ENCODE data around the gene MAD1L1. TPM values are rescaled to one million over a fixed set of nuclear protein-coding genes. Genes with fewer than 3 reads are reported as not detected.

The MAD1L1 gene
- total and polyA plus RNA-seq, 2 of the 8 experiments (the other 6 are each of a cell fraction or from before 2014, with no cell fraction given): 40.4 to 44.6 TPM

DNA sequence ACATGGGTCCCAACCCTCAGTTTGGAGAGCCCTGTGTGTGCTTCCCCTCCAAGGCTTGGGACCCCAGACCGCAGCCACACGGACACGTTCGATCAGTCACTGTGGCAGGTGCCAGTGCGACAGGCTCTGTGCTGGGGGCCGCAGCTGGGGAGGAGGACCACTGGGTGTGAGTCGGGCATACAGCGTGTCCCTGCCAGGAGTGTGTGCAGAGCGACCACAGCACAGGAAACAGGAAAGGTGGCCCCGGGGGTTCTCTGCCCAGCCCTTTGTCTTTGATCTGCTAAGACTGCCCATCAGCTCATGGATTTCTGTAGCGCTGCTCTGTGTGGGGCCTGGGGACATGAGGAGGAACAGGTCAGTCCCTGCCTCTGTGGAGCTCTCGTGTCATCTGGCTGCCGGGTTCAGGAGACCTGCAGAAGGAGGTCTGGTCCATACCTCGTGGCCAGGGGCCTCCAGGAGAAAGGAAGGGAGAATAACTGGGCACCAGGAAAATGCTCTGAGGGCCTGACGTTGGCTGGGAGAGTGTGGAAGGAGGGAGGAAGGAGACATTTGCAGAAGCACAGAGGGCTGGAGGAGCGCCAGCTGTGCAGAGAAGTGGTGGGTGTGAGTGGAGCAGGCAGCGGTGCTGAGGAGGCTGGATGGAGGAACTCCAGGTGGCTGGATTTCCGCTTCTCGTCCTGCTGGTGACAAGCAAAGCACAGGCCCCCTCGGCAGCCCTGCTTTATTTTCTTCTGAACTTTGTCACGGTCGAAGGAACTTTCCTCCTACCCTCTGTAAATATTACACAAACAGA lies 13.3 kb upstream of the MAD1L1 start:
- no peak for FAIRE-seq
- H3K79me1 ChIP-seq (ENCODE audit: low read depth, low read length): 0 out of 2 replicates have a peak, but pooled peaks cover 2% of the 10 kb centered on the region
- H3K23ac ChIP-seq (ENCODE audit: insufficient read length): no peak overlapping the region
- no peak overlapping the region for H2BK5ac ChIP-seq (ENCODE audit: low read depth, low read length)
- no peak overlapping the region for H2BK12ac ChIP-seq (ENCODE audit: low read depth, low read length)
- 93% methylated on average over 22 of the region's 22 CpGs; no CpG with 5 or more reads in 1 of the 2 experiments for WGBS, 2 experiments (ENCODE audit: extremely low coverage in 1 of 2, insufficient coverage in 1 of 2, insufficient read length in 1 of 2, insufficient replicate concordance in 2 of 2, low coverage in 1 of 2, low lambda C conversion rate in 2 of 2, missing lambda C conversion rate in 1 of 2)
- no peak overlapping the region for H3K4me2 ChIP-seq (ENCODE audit: insufficient read depth in 1 of 2, low read depth in 2 of 2, low read length in 2 of 2)
- H3K4me3 ChIP-seq (ENCODE audit: extremely low read depth in 1 of 4, insufficient read depth in 2 of 4, low read depth in 3 of 4, low read length in 4 of 4): no peak overlapping the region
- H3K23me2 ChIP-seq (ENCODE audit: low read depth, low read length): peaks cover 3% of the 10 kb centered on the region; the same call in 1 of the 2 replicates
- no peak overlapping the region for H3K4ac ChIP-seq (replicated peaks; ENCODE audit: insufficient read length, low read depth, low read length)
- H2AK5ac ChIP-seq (ENCODE audit: low read depth, low read length): no peak overlapping the region
- peaks cover 0 to 16% (median 5%) of the 10 kb centered on the region in 4 experiments; a peak in 6 of 7 replicates for H3K4me1 ChIP-seq (replicated peaks in 1 of 4; ENCODE audit: control insufficient read depth in 3 of 4, insufficient read depth in 4 of 4, low read length in 3 of 4)
- H4K20me1 ChIP-seq (replicated peaks in 1 of 2; ENCODE audit: control insufficient read depth in 1 of 2, insufficient read depth in 2 of 2, low read length in 2 of 2): peaks cover 0 to 7% of the 10 kb centered on the region in 2 experiments
- no peak overlapping the region for H3K18ac ChIP-seq (ENCODE audit: extremely low read depth, low read length)
- ChIA-PET CTCF (ENCODE audit: partially characterized antibody) (interaction anchor here (0.8 to 1.5 kb wide), 9 partner anchors 54 to 115 kb away, joined by 3 to 5 read pairs (median 4); no protein-coding TSS in a partner anchor), POLR2A (ENCODE audit: partially characterized antibody) (interaction anchor here (0.8 to 2.4 kb wide), 4 partner anchors 11 to 109 kb away, joined by 3 to 11 read pairs (median 3); partner anchors contain the start of gene EIF3B)
- no peaks in the 10 kb centered on the region for H3K9me3 ChIP-seq (ENCODE audit: insufficient read depth in 2 of 2, low read depth in 1 of 2, low read length in 1 of 2)
- DNase-seq (ENCODE audit: low read depth in 1 of 2, low spot score in 2 of 2): no peak
- H2AFZ ChIP-seq (ENCODE audit: low read length): no peak overlapping the region
- no peaks in the 10 kb centered on the region; a peak in 3 of 8 replicates for H3K36me3 ChIP-seq (ENCODE audit: control insufficient read depth in 2 of 4, insufficient read depth in 4 of 4, low read length in 3 of 4)
- H3K9ac ChIP-seq (replicated peaks in 1 of 4; ENCODE audit: extremely low read depth in 1 of 4, low read depth in 3 of 4, low read length in 3 of 4): no peak overlapping the region
- peaks cover 0 to 14% of the 10 kb centered on the region in 2 experiments; a peak in 2 of 4 replicates for H3K79me2 ChIP-seq (ENCODE audit: control insufficient read depth in 1 of 2, insufficient read depth in 2 of 2, low read length in 2 of 2)
- no peak overlapping the region for H3K56ac ChIP-seq (replicated peaks; ENCODE audit: insufficient read length, low read depth, low read length)
- no peak overlapping the region for H3K14ac ChIP-seq (ENCODE audit: insufficient read length)
- no peak overlapping the region; the same call in 1 of the 2 replicates for H4K8ac ChIP-seq (ENCODE audit: extremely low read depth, insufficient read depth, low read length)
- no peaks in the 10 kb centered on the region; a peak in 1 of 7 replicates for H3K27me3 ChIP-seq (replicated peaks in 1 of 4; ENCODE audit: control insufficient read depth in 3 of 4, extremely low read depth in 1 of 4, insufficient read depth in 3 of 4, low read length in 3 of 4)
- no peak overlapping the region for H2BK15ac ChIP-seq (ENCODE audit: low read length)
- H3K27ac ChIP-seq (ENCODE audit: low read depth, low read length): no peak overlapping the region; the same call in 1 of the 2 replicates
- no peak overlapping the region for H4K5ac ChIP-seq (ENCODE audit: insufficient read length, low read depth, low read length)
- H4K91ac ChIP-seq (replicated peaks; ENCODE audit: insufficient read length, low read length): no peak overlapping the region
- H2BK120ac ChIP-seq (replicated peaks; ENCODE audit: low read depth, low read length): no peak overlapping the region
- no peak overlapping the region for H2BK20ac ChIP-seq (ENCODE audit: low read length)
- TF ChIP-seq, protein P1, sequence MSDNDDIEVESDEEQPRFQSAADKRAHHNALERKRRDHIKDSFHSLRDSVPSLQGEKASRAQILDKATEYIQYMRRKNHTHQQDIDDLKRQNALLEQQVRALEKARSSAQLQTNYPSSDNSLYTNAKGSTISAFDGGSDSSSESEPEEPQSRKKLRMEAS (IDR thresholded peaks at IDR 0.05): no peak
- TF ChIP-seq TAF1 (IDR thresholded peaks at IDR 0.05; ENCODE audit: low read depth, low read length) (no peak), RXRA (IDR thresholded peaks at IDR 0.05; ENCODE audit: insufficient read depth, low read depth, low read length) (no peak), HDAC2 (IDR thresholded peaks at IDR 0.05; ENCODE audit: borderline replicate concordance in 1 of 2, low read depth in 2 of 2, low read length in 2 of 2) (no peak), NANOG (IDR thresholded peaks at IDR 0.05; ENCODE audit: insufficient read depth, low read depth, low read length, poor library complexity, severe bottlenecking) (no peak), RBBP5 (IDR thresholded peaks at IDR 0.05; ENCODE audit: borderline replicate concordance, low read depth, low read length) (no peak), HDAC6 (IDR thresholded peaks at IDR 0.05; ENCODE audit: low read depth, low read length) (no peak), TAF7 (optimal IDR thresholded peaks at IDR 0.05; ENCODE audit: borderline replicate concordance, low read depth, low read length) (no peak), EGR1 (IDR thresholded peaks at IDR 0.05; ENCODE audit: borderline replicate concordance, low read depth, low read length) (no peak)
